A673 (cell line): Measurements from ENCODE around the gene KIR2DL1.
"Not testable (repeated sequence)": the region's sequence is repeated elsewhere in the genome, so short reads cannot be mapped to it uniquely, and the experiment has no call there.

Experiments
- EZH2 ChIP-seq: fragments of 200-600 bp; sonication (generic); IDR thresholded peaks from 2 replicates; pipeline ENCODE4 v1.6.1; 2017; ENCODE audit warnings: borderline replicate concordance, low read depth, mild to moderate bottlenecking, mixed read lengths, antibody characterized with exemption, low read length; ENCODE audit not compliant: poor library complexity, severe bottlenecking
- TF ChIP-seq, protein P1 (sequence below): fragments of 300-800, 200-600 bp; sonication (generic); conservative IDR thresholded peaks from 2 replicates; pipeline ENCODE4 v1.5.1; 2017; ENCODE audit warnings: low read depth, mild to moderate bottlenecking, antibody characterized with exemption, low read length, moderate library complexity, mixed read lengths

GRCh38 chr19:54824416-54824815, 54.8 kb downstream of the KIR2DL1 start:
- TF ChIP-seq, protein P1, sequence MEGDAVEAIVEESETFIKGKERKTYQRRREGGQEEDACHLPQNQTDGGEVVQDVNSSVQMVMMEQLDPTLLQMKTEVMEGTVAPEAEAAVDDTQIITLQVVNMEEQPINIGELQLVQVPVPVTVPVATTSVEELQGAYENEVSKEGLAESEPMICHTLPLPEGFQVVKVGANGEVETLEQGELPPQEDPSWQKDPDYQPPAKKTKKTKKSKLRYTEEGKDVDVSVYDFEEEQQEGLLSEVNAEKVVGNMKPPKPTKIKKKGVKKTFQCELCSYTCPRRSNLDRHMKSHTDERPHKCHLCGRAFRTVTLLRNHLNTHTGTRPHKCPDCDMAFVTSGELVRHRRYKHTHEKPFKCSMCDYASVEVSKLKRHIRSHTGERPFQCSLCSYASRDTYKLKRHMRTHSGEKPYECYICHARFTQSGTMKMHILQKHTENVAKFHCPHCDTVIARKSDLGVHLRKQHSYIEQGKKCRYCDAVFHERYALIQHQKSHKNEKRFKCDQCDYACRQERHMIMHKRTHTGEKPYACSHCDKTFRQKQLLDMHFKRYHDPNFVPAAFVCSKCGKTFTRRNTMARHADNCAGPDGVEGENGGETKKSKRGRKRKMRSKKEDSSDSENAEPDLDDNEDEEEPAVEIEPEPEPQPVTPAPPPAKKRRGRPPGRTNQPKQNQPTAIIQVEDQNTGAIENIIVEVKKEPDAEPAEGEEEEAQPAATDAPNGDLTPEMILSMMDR: not testable (repeated sequence)
- TF ChIP-seq EZH2: not testable (repeated sequence)
